G401.6 (cell line): ENCODE measurements around the gene HNRNPH3.

ENCODE experiments used
- FAIRE-seq: peaks from 2 replicates; lab custom pipeline; 2012; peaks lifted over from hg19 to GRCh38; lab: Jason Lieb, UNC

HNRNPH3 gene

GRCh38 chr10:68332259-68333057 lies 594 bp downstream of the HNRNPH3 start, which contains the start of gene PBLD:
Gene PBLD, minus strand, starts transcription at chr10:68332928. Its CDS starts 26,084 bp downstream, at chr10:68306844.
- FAIRE-seq = no peak

- no peak for FAIRE-seq
Measured at GRCh38 chr10:68333058-68333395, 1.2 kb downstream of the HNRNPH3 start.

- FAIRE-seq = peak; percentile 51
Measured at GRCh38 chr10:68333440-68334431, 1.9 kb downstream of the HNRNPH3 start.

GRCh38 chr10:68334672-68335467 lies 3.0 kb downstream of the HNRNPH3 start:
- peak; percentile 34 for FAIRE-seq

GRCh38 chr10:68336754-68337351 lies 5.0 kb downstream of the HNRNPH3 start:
- FAIRE-seq = no peak

GRCh38 chr10:68340358-68341080 lies 8.7 kb downstream of the HNRNPH3 start:
- FAIRE-seq = no peak

- peak; percentile 80 for FAIRE-seq
Measured at GRCh38 chr10:68342909-68343516, 11.1 kb downstream of the HNRNPH3 start.

- FAIRE-seq = peak; percentile 91
Measured at GRCh38 chr10:68345621-68346020, 13.8 kb downstream of the HNRNPH3 start.

- FAIRE-seq = no peak
Measured at GRCh38 chr10:68346774-68347173, 14.9 kb downstream of the HNRNPH3 start.

- peak; percentile 58 for FAIRE-seq
Measured at GRCh38 chr10:68348265-68348741, 16.4 kb downstream of the HNRNPH3 start.

GRCh38 chr10:68353537-68353936 lies 21.7 kb downstream of the HNRNPH3 start:
- no peak for FAIRE-seq

GRCh38 chr10:68359189-68359588 lies 27.3 kb downstream of the HNRNPH3 start:
- FAIRE-seq = peak; percentile 93

GRCh38 chr10:68362590-68362989 lies 30.7 kb downstream of the HNRNPH3 start:
- FAIRE-seq = no peak

- no peak for FAIRE-seq
Measured at GRCh38 chr10:68364101-68364886, 32.4 kb downstream of the HNRNPH3 start.

GRCh38 chr10:68365611-68366010 lies 33.7 kb downstream of the HNRNPH3 start:
- no peak for FAIRE-seq

- FAIRE-seq = peak; percentile 53
Measured at GRCh38 chr10:68366600-68366999, 34.7 kb downstream of the HNRNPH3 start.

GRCh38 chr10:68367121-68367520 lies 35.3 kb downstream of the HNRNPH3 start:
- FAIRE-seq = no peak

- FAIRE-seq = no peak
Measured at GRCh38 chr10:68371604-68372003, 39.7 kb downstream of the HNRNPH3 start.

GRCh38 chr10:68385740-68386139 lies 53.9 kb downstream of the HNRNPH3 start:
- FAIRE-seq = no peak
